Right atrium auricular region (tissue), 2 donors: ENCODE data around the gene DCAF7. TPM values are rescaled to one million over a fixed set of nuclear protein-coding genes. Genes with fewer than 3 reads are reported as not detected.

Experiments used
- DNase-seq: peaks from one replicate; pipeline ENCODE4 v3.0.0-alpha.2; 2019; ENCODE audit warnings: low spot score
- H3K27ac ChIP-seq, 2 donors: fragments of 200-600 bp; sonication (generic); 1 replicate in 1 of 2; 2 replicates in 1 of 2; pipeline ENCODE4 v1.5.1; 2016 to 2019
- H3K27me3 ChIP-seq, 2 donors: fragments of 200-600 bp; sonication (generic); one replicate each; pipeline versions ENCODE4 v1.5.1 to v1.6.0; 2017 to 2019
- H3K36me3 ChIP-seq: fragments of 200-600 bp; sonication (generic); one replicate; pipeline ENCODE4 v1.5.1; 2016
- H3K4me1 ChIP-seq, 2 donors: fragments of 200-600 bp; sonication (generic); one replicate each; pipeline versions ENCODE4 v1.5.1 to v1.6.0; 2017 to 2019
- H3K4me3 ChIP-seq, 2 donors: fragments of 200-600 bp; sonication (generic); 1 replicate in 1 of 2; 2 replicates in 1 of 2; pipeline ENCODE4 v1.5.1; 2017 to 2019; ENCODE audit warnings: mild to moderate bottlenecking in 1 of 2, moderate library complexity in 1 of 2
- H3K9me3 ChIP-seq, 2 donors: fragments of 200-600 bp; sonication (generic); one replicate each; pipeline ENCODE4 v1.5.1; 2019
- CTCF ChIP-seq, 2 donors: fragments of 200-600 bp; sonication (generic); IDR thresholded peaks; one replicate each; pipeline ENCODE4 v1.5.1; 2019; ENCODE audit warnings: antibody characterized with exemption in 2 of 2
- total RNA-seq, 2 donors: library from RNA; depleted of rRNA; stranded (reverse); fragments of >200 nt; gene quantifications; one replicate each; pipeline ENCODE4 v1.1.0, GENCODE V29; 2016

The DCAF7 gene
- total RNA-seq, 2 donors from 2014 or later = 26.9 to 31.8 TPM

GRCh38 chr17:63629627-63630026, 79.3 kb downstream of the DCAF7 start:
- Histone ChIP-seq H3K4me3 (no peak overlapping the region), H3K4me1 (peaks cover 0 to 83% of the 10 kb centered on the region in 2 donors), H3K27me3 (no peaks in the 10 kb centered on the region), H3K27ac (peak overlapping the region; percentile 45 to 82), H3K36me3 (peaks cover 15% of the 10 kb centered on the region), H3K9me3 (no peaks in the 10 kb centered on the region)
- no peak for TF ChIP-seq CTCF (IDR thresholded peaks at IDR 0.05)
- no peak for DNase-seq

GRCh38 chr17:63631062-63631461, 80.8 kb downstream of the DCAF7 start:
- H3K36me3 ChIP-seq = peaks cover 25% of the 10 kb centered on the region

GRCh38 chr17:63631626-63632025, 81.3 kb downstream of the DCAF7 start:
- Histone ChIP-seq H3K27me3 (no peaks in the 10 kb centered on the region), H3K4me1 (peaks cover 0 to 81% of the 10 kb centered on the region in 2 donors), H3K36me3 (peaks cover 31% of the 10 kb centered on the region), H3K9me3 (no peaks in the 10 kb centered on the region), H3K4me3 (no peak overlapping the region), H3K27ac (no peak overlapping the region)
- DNase-seq = no peak
- TF ChIP-seq CTCF (IDR thresholded peaks at IDR 0.05) = no peak

More at GRCh38 chr17:63631062-63631461, 80.8 kb downstream of the DCAF7 start:
- no peak for TF ChIP-seq CTCF (IDR thresholded peaks at IDR 0.05)
- peak overlapping the region in 1 of 2 donors; percentile 82 for H3K27ac ChIP-seq
- no peaks in the 10 kb centered on the region for H3K27me3 ChIP-seq
- DNase-seq = no peak
- H3K4me3 ChIP-seq = no peak overlapping the region
- no peaks in the 10 kb centered on the region for H3K9me3 ChIP-seq
- H3K4me1 ChIP-seq = peaks cover 0 to 81% of the 10 kb centered on the region in 2 donors

GRCh38 chr17:63633742-63634141, 83.5 kb downstream of the DCAF7 start:
- peaks cover 0 to 71% of the 10 kb centered on the region in 2 donors for H3K4me1 ChIP-seq
- no peak overlapping the region for H3K4me3 ChIP-seq
- no peaks in the 10 kb centered on the region for H3K9me3 ChIP-seq
- peaks cover 44% of the 10 kb centered on the region for H3K36me3 ChIP-seq
- TF ChIP-seq CTCF (IDR thresholded peaks at IDR 0.05) = no peak
- H3K27ac ChIP-seq = peak overlapping the region; percentile 30 to 52
- DNase-seq = no peak
- no peaks in the 10 kb centered on the region for H3K27me3 ChIP-seq

- no peaks in the 10 kb centered on the region for H3K27me3 ChIP-seq
- no peak overlapping the region for H3K4me3 ChIP-seq
- no peaks in the 10 kb centered on the region for H3K9me3 ChIP-seq
- peaks cover 46% of the 10 kb centered on the region for H3K36me3 ChIP-seq
- no peak for TF ChIP-seq CTCF (IDR thresholded peaks at IDR 0.05)
- no peak for DNase-seq
- peaks cover 0 to 66% of the 10 kb centered on the region in 2 donors for H3K4me1 ChIP-seq
- peak overlapping the region; percentile 30 to 52 for H3K27ac ChIP-seq
Measured at GRCh38 chr17:63634163-63634562, 83.9 kb downstream of the DCAF7 start.

DNA sequence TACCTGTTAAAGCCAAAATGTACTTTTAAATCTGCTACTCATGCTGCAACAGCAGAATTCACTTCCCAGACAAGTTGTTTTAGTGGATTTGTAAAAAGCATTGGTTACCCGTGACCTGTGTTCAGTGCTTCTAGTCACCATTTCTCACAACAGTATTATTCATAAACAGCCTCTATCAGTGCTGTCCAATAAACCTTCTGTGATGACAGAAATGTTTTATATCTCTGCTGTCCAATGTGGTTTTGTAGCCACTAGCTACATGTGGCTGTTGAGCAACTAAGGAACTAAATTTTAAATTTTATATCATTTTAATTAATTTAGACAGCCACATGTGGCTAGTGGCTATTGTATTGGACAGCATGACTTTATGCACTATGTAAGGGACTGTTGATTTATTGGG, 84.5 kb downstream of the DCAF7 start:
- no peak for TF ChIP-seq CTCF (IDR thresholded peaks at IDR 0.05)
- DNase-seq = no peak
- H3K36me3 ChIP-seq = peaks cover 46% of the 10 kb centered on the region
- peak overlapping the region in 1 of 2 donors; percentile 8 for H3K27ac ChIP-seq
- peaks cover 0 to 60% of the 10 kb centered on the region in 2 donors for H3K4me1 ChIP-seq
- no peak overlapping the region for H3K4me3 ChIP-seq
- no peaks in the 10 kb centered on the region for H3K9me3 ChIP-seq
- H3K27me3 ChIP-seq = no peaks in the 10 kb centered on the region
